ENCODE measurements around the gene CYB5B. TPM values are rescaled to one million over a fixed set of nuclear protein-coding genes. Genes with fewer than 3 reads are reported as not detected.

The CYB5B gene
- total RNA-seq, 1 donor from 2014 or later = 71.8 TPM

DNA sequence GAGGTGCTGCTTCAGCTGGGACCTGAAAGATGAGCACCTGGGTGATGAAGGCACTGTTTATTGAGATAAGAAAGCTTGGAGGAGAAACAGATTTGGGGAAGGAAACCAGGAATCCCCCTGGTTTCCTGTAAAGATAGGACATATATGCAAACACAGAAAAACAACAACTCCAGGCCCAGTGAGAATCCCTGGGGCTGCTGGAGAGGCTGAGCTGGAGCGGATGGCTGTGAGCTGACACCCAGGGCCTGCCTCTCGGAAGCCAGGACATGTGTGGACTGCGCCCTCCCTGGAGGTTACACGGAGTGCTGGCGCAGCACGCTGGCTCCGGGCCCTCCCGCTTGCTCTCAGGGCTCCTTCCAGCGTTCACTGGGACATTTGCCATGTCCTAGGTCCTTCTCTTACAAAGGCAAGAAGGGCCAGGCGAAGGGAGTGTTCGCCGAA lies 57.5 kb downstream of the CYB5B start:
- Mint-ChIP-seq H3K4me3 (ENCODE audit: unreplicated experiment) (no peak overlapping the region), H3K9me3 (ENCODE audit: low read depth) (peaks cover 4% of the 10 kb centered on the region), H3K27ac (ENCODE audit: unreplicated experiment) (peak overlapping the region; percentile 57), H3K4me1 (ENCODE audit: low read depth) (peaks cover 23% of the 10 kb centered on the region), H3K36me3 (ENCODE audit: low read depth) (no peaks in the 10 kb centered on the region), H3K27me3 (ENCODE audit: low read depth) (no peaks in the 10 kb centered on the region)
- TF ChIP-seq, protein P1, sequence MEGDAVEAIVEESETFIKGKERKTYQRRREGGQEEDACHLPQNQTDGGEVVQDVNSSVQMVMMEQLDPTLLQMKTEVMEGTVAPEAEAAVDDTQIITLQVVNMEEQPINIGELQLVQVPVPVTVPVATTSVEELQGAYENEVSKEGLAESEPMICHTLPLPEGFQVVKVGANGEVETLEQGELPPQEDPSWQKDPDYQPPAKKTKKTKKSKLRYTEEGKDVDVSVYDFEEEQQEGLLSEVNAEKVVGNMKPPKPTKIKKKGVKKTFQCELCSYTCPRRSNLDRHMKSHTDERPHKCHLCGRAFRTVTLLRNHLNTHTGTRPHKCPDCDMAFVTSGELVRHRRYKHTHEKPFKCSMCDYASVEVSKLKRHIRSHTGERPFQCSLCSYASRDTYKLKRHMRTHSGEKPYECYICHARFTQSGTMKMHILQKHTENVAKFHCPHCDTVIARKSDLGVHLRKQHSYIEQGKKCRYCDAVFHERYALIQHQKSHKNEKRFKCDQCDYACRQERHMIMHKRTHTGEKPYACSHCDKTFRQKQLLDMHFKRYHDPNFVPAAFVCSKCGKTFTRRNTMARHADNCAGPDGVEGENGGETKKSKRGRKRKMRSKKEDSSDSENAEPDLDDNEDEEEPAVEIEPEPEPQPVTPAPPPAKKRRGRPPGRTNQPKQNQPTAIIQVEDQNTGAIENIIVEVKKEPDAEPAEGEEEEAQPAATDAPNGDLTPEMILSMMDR (IDR thresholded peaks at IDR 0.05) = no peak
- no peak for DNase-seq (ENCODE audit: low spot score)

DNA sequence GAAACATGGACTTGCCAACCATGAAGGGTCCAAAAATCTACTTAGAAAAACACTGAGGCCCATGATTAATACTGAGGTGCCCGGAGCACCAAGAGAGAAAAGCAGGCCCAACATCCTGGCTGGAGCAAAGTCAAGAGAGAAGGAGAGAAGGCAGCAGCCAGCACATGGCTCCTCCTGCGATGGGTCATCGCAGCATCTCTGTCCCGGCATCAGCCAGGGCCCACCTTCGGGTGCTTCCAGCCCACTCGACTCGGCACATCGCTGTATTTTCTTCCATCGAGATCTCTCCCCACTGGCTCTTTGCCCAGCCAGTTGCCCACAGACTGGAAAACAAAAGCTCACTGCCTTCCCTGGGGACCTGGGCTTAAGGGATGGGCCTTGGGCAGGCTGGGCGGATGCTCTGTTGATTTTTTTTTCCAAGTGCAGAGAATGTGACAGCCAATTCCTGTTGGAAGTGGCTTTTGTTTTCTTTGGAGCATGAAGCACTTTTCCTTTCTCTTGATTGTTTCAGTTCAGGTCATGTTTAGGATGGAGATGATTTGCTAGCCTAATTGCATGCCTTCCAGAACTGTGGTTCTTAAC lies 58.1 kb downstream of the CYB5B start:
- Mint-ChIP-seq H3K36me3 (ENCODE audit: low read depth) (no peaks in the 10 kb centered on the region), H3K9me3 (ENCODE audit: low read depth) (peaks cover 4% of the 10 kb centered on the region), H3K4me1 (ENCODE audit: low read depth) (peaks cover 17% of the 10 kb centered on the region), H3K4me3 (ENCODE audit: unreplicated experiment) (no peak overlapping the region), H3K27ac (ENCODE audit: unreplicated experiment) (peak overlapping the region; percentile 32), H3K27me3 (ENCODE audit: low read depth) (no peaks in the 10 kb centered on the region)
- no peak for DNase-seq (ENCODE audit: low spot score)
- TF ChIP-seq, protein P1 (IDR thresholded peaks at IDR 0.05) = no peak

GRCh38 chr16:69483611-69484010 lies 59.2 kb downstream of the CYB5B start:
- no peak overlapping the region for H3K4me3 Mint-ChIP-seq (ENCODE audit: unreplicated experiment)
- no peak for DNase-seq (ENCODE audit: low spot score)
- H3K27me3 Mint-ChIP-seq (ENCODE audit: low read depth) = no peaks in the 10 kb centered on the region
- TF ChIP-seq, protein P1 (IDR thresholded peaks at IDR 0.05) = no peak
- peaks cover 4% of the 10 kb centered on the region for H3K9me3 Mint-ChIP-seq (ENCODE audit: low read depth)
- H3K27ac Mint-ChIP-seq (ENCODE audit: unreplicated experiment) = no peak overlapping the region
- H3K36me3 Mint-ChIP-seq (ENCODE audit: low read depth) = no peaks in the 10 kb centered on the region
- peaks cover 17% of the 10 kb centered on the region for H3K4me1 Mint-ChIP-seq (ENCODE audit: low read depth)

DNA sequence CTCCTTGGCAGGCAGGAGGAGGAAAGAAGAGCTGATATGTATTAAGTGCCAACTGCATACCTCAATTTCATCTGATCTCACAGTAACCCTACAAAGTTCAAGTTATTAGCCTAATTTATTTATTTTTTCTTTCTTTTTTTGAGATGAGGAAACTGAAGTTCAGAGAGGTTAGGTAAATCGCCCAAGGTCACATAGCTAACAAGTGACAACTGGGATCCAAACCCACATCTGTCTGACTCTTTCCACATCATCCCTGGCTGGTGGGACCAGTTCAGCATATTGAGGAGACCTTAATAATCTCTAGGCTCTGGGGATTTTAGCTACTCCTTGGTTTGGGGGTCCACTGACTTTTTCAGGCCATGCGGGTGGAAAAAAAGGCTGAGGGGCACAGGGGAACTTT lies 60.9 kb downstream of the CYB5B start:
- Mint-ChIP-seq H3K4me1 (ENCODE audit: low read depth) (peaks cover 17% of the 10 kb centered on the region), H3K4me3 (ENCODE audit: unreplicated experiment) (no peak overlapping the region), H3K36me3 (ENCODE audit: low read depth) (no peaks in the 10 kb centered on the region), H3K27me3 (ENCODE audit: low read depth) (no peaks in the 10 kb centered on the region), H3K9me3 (ENCODE audit: low read depth) (no peaks in the 10 kb centered on the region), H3K27ac (ENCODE audit: unreplicated experiment) (no peak overlapping the region)
- no peak for DNase-seq (ENCODE audit: low spot score)
- TF ChIP-seq, protein P1 (IDR thresholded peaks at IDR 0.05) = no peak

GRCh38 chr16:69485816-69486215 lies 61.4 kb downstream of the CYB5B start:
- no peak for DNase-seq (ENCODE audit: low spot score)
- Mint-ChIP-seq H3K4me1 (ENCODE audit: low read depth) (peaks cover 17% of the 10 kb centered on the region), H3K9me3 (ENCODE audit: low read depth) (no peaks in the 10 kb centered on the region), H3K27me3 (ENCODE audit: low read depth) (no peaks in the 10 kb centered on the region), H3K4me3 (ENCODE audit: unreplicated experiment) (no peak overlapping the region), H3K36me3 (ENCODE audit: low read depth) (no peaks in the 10 kb centered on the region), H3K27ac (ENCODE audit: unreplicated experiment) (no peak overlapping the region)
- TF ChIP-seq, protein P1 (IDR thresholded peaks at IDR 0.05) = no peak
